Activated CD8-positive, alpha-beta T cell treated with anti-CD3 and anti-CD28 coated beads for 36 hours (primary cell): ENCODE results near the gene SMURF1. TPM values are rescaled to one million over a fixed set of nuclear protein-coding genes. Genes with fewer than 3 reads are reported as not detected.

ENCODE experiments used
- ATAC-seq: fragments of 200-7000 bp; cut with Tn5 transposase; one replicate; pipeline ENCODE4 v1.10.0; 2021; ENCODE audit warnings: mild to moderate bottlenecking, moderate library complexity
- CTCF ChIA-PET: fragments of 350-600 bp; sonication (Branson Sonifier 250); formaldehyde crosslinking; loops from one replicate; lab custom pipeline; 2021; ENCODE audit warnings: antibody characterized with exemption; lab: Charles Lee
- POLR2A ChIA-PET: fragments of 350-600 bp; sonication (Branson Sonifier 250); formaldehyde crosslinking; loops from one replicate; lab custom pipeline; 2021; ENCODE audit warnings: antibody characterized with exemption; lab: Charles Lee
- DNase-seq: peaks from one replicate; pipeline ENCODE4 v3.0.0-alpha.2; 2020
- H3K27ac Mint-ChIP-seq: one replicate; pipeline ENCODE4 v1.8.0; 2021; ENCODE audit warnings: mild to moderate bottlenecking, mixed read lengths
- H3K27me3 Mint-ChIP-seq: one replicate; pipeline ENCODE4 v1.8.0; 2021; ENCODE audit warnings: mixed read lengths
- H3K36me3 Mint-ChIP-seq: one replicate; pipeline ENCODE4 v1.8.0; 2021; ENCODE audit warnings: low read depth, mixed read lengths
- H3K4me1 Mint-ChIP-seq: one replicate; pipeline ENCODE4 v1.8.0; 2021; ENCODE audit warnings: low read depth, mixed read lengths
- H3K4me3 Mint-ChIP-seq: one replicate; pipeline ENCODE4 v1.8.0; 2021; ENCODE audit warnings: mild to moderate bottlenecking, moderate library complexity, mixed read lengths
- H3K9me3 Mint-ChIP-seq: one replicate; pipeline ENCODE4 v1.8.0; 2021; ENCODE audit warnings: mixed read lengths
- intact Hi-C: fragments of 100-400 bp; cut with micrococcal nuclease; formaldehyde crosslinking; loops from one replicate; pipeline ENCODE4 v1.10.0; 2022
- total RNA-seq, 2 experiments: library from RNA; stranded (reverse); gene quantifications; one replicate each; pipeline ENCODE4 v1.2.3, GENCODE V29; 2021
- TF ChIP-seq, protein P1 (sequence below): fragments of 200-600 bp; IDR thresholded peaks from one replicate; pipeline ENCODE4 v1.8.0; 2022; ENCODE audit warnings: antibody characterized with exemption, mild to moderate bottlenecking

Gene SMURF1
- total RNA-seq, 2 experiments from 2014 or later = 8.3 to 9.4 TPM

DNA sequence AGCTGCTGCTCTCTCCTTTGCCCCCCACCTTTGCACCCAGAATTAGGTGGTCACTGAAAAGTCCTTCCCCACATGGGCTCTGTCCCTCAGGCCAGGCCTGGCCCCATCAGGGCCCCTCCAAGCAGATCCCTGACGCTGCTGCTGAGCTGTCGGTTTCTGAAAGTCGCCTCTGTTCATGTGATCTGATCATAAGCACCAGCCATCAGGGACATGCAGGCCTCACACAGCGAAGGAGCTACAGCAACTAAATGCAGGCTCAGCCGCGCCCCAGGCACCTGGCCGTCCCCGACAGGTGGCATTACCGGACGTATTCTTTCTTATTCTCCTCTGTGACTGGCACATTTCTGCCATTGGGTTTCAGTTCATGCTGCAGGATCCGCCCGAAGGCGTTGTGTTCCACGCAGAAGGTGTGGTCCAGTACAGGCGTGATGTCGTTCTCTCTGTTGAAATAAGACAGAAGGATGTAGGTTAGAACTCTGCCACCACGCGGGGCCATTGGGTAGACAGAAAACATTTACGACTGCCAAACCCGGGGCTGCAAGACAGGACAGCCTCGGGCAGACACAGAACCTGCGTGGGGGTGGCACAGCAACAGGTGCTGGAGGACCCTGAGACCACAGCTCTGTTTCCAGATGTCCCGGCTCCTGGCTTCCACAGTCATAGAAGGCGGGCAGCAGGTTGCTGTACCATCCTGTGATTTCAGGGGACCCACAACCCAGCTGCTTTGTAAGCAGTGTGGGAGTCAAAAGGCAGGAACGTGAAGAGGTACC, 105.6 kb downstream of the SMURF1 start:
- POLR2A ChIA-PET = no interaction called here
- Mint-ChIP-seq H3K27ac (no peak overlapping the region), H3K9me3 (no peaks in the 10 kb centered on the region), H3K4me3 (no peak overlapping the region), H3K27me3 (no peaks in the 10 kb centered on the region), H3K36me3 (peaks cover 38% of the 10 kb centered on the region), H3K4me1 (no peaks in the 10 kb centered on the region)
- DNase-seq = no peak
- CTCF ChIA-PET = interaction anchor here (1.0 to 4.6 kb wide), 4 partner anchors 13 to 276 kb away, joined by 3 to 21 read pairs (median 3); no protein-coding TSS in a partner anchor
- TF ChIP-seq, protein P1, sequence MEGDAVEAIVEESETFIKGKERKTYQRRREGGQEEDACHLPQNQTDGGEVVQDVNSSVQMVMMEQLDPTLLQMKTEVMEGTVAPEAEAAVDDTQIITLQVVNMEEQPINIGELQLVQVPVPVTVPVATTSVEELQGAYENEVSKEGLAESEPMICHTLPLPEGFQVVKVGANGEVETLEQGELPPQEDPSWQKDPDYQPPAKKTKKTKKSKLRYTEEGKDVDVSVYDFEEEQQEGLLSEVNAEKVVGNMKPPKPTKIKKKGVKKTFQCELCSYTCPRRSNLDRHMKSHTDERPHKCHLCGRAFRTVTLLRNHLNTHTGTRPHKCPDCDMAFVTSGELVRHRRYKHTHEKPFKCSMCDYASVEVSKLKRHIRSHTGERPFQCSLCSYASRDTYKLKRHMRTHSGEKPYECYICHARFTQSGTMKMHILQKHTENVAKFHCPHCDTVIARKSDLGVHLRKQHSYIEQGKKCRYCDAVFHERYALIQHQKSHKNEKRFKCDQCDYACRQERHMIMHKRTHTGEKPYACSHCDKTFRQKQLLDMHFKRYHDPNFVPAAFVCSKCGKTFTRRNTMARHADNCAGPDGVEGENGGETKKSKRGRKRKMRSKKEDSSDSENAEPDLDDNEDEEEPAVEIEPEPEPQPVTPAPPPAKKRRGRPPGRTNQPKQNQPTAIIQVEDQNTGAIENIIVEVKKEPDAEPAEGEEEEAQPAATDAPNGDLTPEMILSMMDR = no peak
- ATAC-seq = no peak
- intact Hi-C loops = no loop called here

DNA sequence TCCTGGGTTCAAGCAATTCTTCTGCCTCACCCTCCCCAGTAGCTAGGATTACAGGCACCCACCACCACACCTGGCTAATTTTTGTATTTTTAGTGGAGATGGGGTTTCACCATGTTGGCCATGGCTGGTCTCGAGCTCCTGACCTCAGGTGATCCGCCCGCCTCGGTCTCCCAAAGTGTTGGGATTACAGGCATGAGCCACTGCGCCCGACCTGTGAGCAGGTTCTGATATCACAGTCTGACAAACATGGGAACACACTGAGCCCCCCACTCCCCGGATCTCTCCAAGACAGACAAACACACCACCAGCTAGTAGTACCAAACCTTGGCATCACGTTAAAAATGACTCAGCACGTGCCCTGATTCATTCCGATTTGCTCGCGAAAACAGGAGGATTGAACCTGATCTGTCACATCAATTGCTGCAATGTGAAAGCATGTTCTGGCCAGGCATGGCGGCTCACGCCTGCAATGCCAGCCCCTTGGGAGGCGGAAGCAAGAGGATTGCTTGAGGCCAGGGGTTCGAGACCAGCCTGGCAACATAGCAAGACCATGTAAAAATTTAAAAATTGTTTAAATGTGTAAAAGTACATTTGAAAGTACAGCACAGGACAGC, 106.5 kb downstream of the SMURF1 start:
- peaks cover 38% of the 10 kb centered on the region for H3K36me3 Mint-ChIP-seq
- ChIA-PET POLR2A (no interaction called here), CTCF (interaction anchor here (0.9 to 4.6 kb wide), 5 partner anchors 13 to 276 kb away, joined by 3 to 21 read pairs (median 3); no protein-coding TSS in a partner anchor)
- H3K4me3 Mint-ChIP-seq = no peak overlapping the region
- no peak for ATAC-seq
- H3K9me3 Mint-ChIP-seq = no peaks in the 10 kb centered on the region
- H3K27ac Mint-ChIP-seq = no peak overlapping the region
- DNase-seq = no peak
- H3K4me1 Mint-ChIP-seq = no peaks in the 10 kb centered on the region
- no peaks in the 10 kb centered on the region for H3K27me3 Mint-ChIP-seq
- TF ChIP-seq, protein P1 = no peak
- intact Hi-C loops = no loop called here

DNA sequence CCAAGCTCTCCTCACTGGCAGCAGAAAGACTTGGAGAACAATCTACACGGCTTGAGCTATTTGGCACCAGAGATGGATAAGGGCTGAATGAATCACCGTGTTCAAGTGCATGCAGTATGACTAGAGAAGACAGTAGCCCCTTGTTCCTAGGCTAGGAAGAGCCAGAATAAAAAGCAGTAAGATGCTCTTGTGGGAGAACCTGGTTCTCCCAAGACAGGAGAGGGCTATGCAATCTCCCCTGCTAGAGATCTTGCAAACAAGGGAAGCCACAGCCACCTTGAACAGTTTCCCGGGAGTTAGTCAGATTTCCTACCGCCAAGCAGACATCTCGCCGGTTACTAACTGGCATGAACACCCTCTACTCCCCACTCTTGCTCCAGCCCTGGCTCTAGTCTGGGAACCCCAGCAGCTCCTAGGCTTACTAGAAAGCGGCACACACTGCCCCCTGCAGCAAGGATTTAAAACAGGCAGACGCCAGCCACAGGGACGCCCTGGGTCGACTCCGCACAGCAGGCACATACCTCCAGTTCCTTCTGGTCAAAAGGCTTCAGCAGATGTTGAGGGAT, 107.3 kb downstream of the SMURF1 start:
- Mint-ChIP-seq H3K27ac (no peak overlapping the region), H3K4me3 (no peak overlapping the region), H3K9me3 (no peaks in the 10 kb centered on the region), H3K4me1 (no peaks in the 10 kb centered on the region), H3K36me3 (peaks cover 38% of the 10 kb centered on the region), H3K27me3 (no peaks in the 10 kb centered on the region)
- intact Hi-C loops = no loop called here
- CTCF ChIA-PET = interaction anchor here (0.7 to 4.6 kb wide), 9 partner anchors 11 to 277 kb away, joined by 3 to 21 read pairs (median 3); no protein-coding TSS in a partner anchor
- ATAC-seq (no peak), DNase-seq (peak; percentile 28)
- POLR2A ChIA-PET = no interaction called here
- TF ChIP-seq, protein P1 = peak; percentile 13

DNA sequence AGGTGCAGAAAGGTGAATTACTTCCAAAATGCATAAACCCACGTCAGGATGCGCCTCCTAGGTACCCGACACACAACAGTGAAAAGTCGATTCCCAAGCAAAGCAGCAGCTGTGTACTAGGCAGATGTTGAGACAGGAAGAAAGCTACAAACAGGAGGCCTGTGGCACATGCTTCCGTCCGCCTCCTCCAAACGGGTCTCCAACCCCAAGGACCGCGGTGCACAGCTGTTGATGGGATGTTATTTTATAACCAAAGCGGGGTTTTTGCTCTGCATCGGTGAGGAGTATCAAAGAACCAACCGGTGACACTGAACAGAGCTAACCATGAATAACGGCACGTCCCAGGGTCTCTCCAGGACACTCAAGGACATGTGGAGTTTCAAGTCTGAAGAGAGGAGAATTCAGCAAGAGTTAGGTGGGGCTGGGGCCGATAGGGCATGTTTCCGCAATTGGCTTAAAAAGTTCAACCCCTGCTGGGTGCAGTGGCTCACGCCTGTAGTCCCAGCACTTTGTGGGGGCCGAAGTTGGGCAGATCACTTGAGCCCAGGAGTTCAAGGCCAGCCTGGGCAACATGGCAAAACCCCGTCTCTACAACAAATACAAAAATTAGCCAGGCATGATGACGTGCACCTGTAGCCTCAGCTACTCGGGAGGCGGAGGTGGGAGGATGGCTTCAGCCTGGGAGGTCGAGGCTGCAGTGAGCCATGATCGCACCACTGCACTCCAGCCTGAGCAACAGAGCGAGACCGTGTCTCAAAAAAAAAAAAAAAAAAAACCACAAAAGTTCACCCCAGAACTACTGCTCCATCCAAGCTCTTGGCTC, 108.0 kb downstream of the SMURF1 start:
- no peak overlapping the region for H3K27ac Mint-ChIP-seq
- H3K4me1 Mint-ChIP-seq = no peaks in the 10 kb centered on the region
- ChIA-PET CTCF (interaction anchor here (0.7 to 4.6 kb wide), 6 partner anchors 10 to 278 kb away, joined by 3 to 21 read pairs (median 4); no protein-coding TSS in a partner anchor), POLR2A (interaction anchor here (0.6 to 0.9 kb wide), 2 partner anchors 32 to 102 kb away, joined by 3 read pairs; no protein-coding TSS in a partner anchor)
- DNase-seq (no peak), ATAC-seq (no peak)
- H3K9me3 Mint-ChIP-seq = no peaks in the 10 kb centered on the region
- intact Hi-C loops = no loop called here
- TF ChIP-seq, protein P1 = no peak
- H3K36me3 Mint-ChIP-seq = peaks cover 40% of the 10 kb centered on the region
- no peaks in the 10 kb centered on the region for H3K27me3 Mint-ChIP-seq
- no peak overlapping the region for H3K4me3 Mint-ChIP-seq
